H9 (cell line): ENCODE results near the gene USP12. TPM values are rescaled to one million over a fixed set of nuclear protein-coding genes. Genes with fewer than 3 reads are reported as not detected.

Experiments used
- DNase-seq: peaks from one replicate; pipeline ENCODE4 v3.0.0-alpha.2; 2017
- H2AFZ ChIP-seq: one replicate; pipeline ENCODE4 v1.6.1; 2013; ENCODE audit warnings: mild to moderate bottlenecking, low read length, control low read depth, moderate library complexity
- H2AK5ac ChIP-seq: 2 replicates; pipeline ENCODE4 v1.6.1; 2013; ENCODE audit warnings: low read length, control low read depth, mixed read lengths; ENCODE audit not compliant: insufficient read length
- H2BK120ac ChIP-seq: one replicate; pipeline ENCODE4 v1.6.1; 2013; ENCODE audit warnings: low read depth, mild to moderate bottlenecking, low read length, control low read depth, inconsistent platforms; ENCODE audit not compliant: poor library complexity, severe bottlenecking
- H2BK12ac ChIP-seq: 2 replicates; pipeline ENCODE4 v1.6.1; 2013; ENCODE audit warnings: low read length, control low read depth, mixed read lengths, low read depth; ENCODE audit not compliant: insufficient read length
- H2BK15ac ChIP-seq: 2 replicates; pipeline ENCODE4 v1.6.1; 2013; ENCODE audit warnings: low read depth, low read length, control low read depth
- H2BK20ac ChIP-seq: one replicate; pipeline ENCODE4 v1.6.1; 2013; ENCODE audit warnings: low read depth, mild to moderate bottlenecking, low read length, control low read depth, inconsistent platforms; ENCODE audit not compliant: poor library complexity, severe bottlenecking
- H2BK5ac ChIP-seq: 2 replicates; pipeline ENCODE4 v1.6.1; 2013; ENCODE audit warnings: low read length, control low read depth, mixed read lengths; ENCODE audit not compliant: insufficient read length
- H3K14ac ChIP-seq: 2 replicates; pipeline ENCODE4 v1.6.1; 2013; ENCODE audit warnings: low read length, control low read depth; ENCODE audit not compliant: insufficient read depth
- H3K18ac ChIP-seq: 2 replicates; pipeline ENCODE4 v1.6.1; 2013; ENCODE audit warnings: low read depth, mild to moderate bottlenecking, mixed read lengths, low read length, control low read depth; ENCODE audit not compliant: insufficient read length
- H3K23ac ChIP-seq: 2 replicates; pipeline ENCODE4 v1.6.1; 2013; ENCODE audit warnings: low read length, control low read depth, mixed read lengths, low read depth; ENCODE audit not compliant: insufficient read length
- H3K23me2 ChIP-seq: 2 replicates; pipeline ENCODE4 v1.6.1; 2013; ENCODE audit warnings: low read depth, mild to moderate bottlenecking, mixed read lengths, low read length, control low read depth; ENCODE audit not compliant: insufficient read length, poor library complexity, severe bottlenecking
- H3K27ac ChIP-seq: 2 replicates; pipeline ENCODE4 v1.5.1; 2013; ENCODE audit warnings: low read length, control low read depth, mixed read lengths, low read depth; ENCODE audit not compliant: insufficient read length
- H3K27me3 ChIP-seq: 2 replicates; pipeline ENCODE4 v1.6.1; 2013; ENCODE audit warnings: low read length, control low read depth, inconsistent platforms; ENCODE audit not compliant: insufficient read depth
- H3K4ac ChIP-seq: 2 replicates; pipeline ENCODE4 v1.6.1; 2013; ENCODE audit warnings: low read depth, mild to moderate bottlenecking, control low read depth, inconsistent platforms, low read length, moderate library complexity
- H3K4me1 ChIP-seq: 2 replicates; pipeline ENCODE4 v1.6.1; 2013; ENCODE audit warnings: low read length, control low read depth, inconsistent platforms; ENCODE audit not compliant: insufficient read depth
- H3K4me2 ChIP-seq: 2 replicates; pipeline ENCODE4 v1.6.1; 2013; ENCODE audit warnings: low read length, control low read depth, mixed read lengths; ENCODE audit not compliant: insufficient read length, insufficient read depth
- H3K56ac ChIP-seq: 2 replicates; pipeline ENCODE4 v1.6.1; 2013; ENCODE audit warnings: low read depth, mild to moderate bottlenecking, mixed read lengths, low read length, control low read depth; ENCODE audit not compliant: insufficient read length
- H3K79me1 ChIP-seq: 2 replicates; pipeline ENCODE4 v1.6.1; 2013; ENCODE audit warnings: low read depth, mild to moderate bottlenecking, moderate library complexity, low read length, control low read depth, inconsistent platforms; ENCODE audit not compliant: insufficient read depth, poor library complexity, severe bottlenecking
- H3K79me2 ChIP-seq: 2 replicates; pipeline ENCODE4 v1.6.1; 2013; ENCODE audit warnings: low read length, control low read depth, inconsistent platforms; ENCODE audit not compliant: insufficient read depth
- H3K9ac ChIP-seq: 2 replicates; pipeline ENCODE4 v1.6.1; 2013; ENCODE audit warnings: low read length, control low read depth, mixed read lengths; ENCODE audit not compliant: insufficient read length; ENCODE audit errors: extremely low read depth
- H3K9me3 ChIP-seq: one replicate; pipeline ENCODE4 v1.6.1; 2013; ENCODE audit warnings: low read depth, low read length, inconsistent platforms; ENCODE audit not compliant: control insufficient read depth
- H3T11ph ChIP-seq: one replicate; pipeline ENCODE4 v1.6.1; 2013; ENCODE audit warnings: mild to moderate bottlenecking, low read length, control low read depth, inconsistent platforms
- H4K20me1 ChIP-seq: one replicate; pipeline ENCODE4 v1.6.1; 2013; ENCODE audit not compliant: control insufficient read depth, insufficient read length, insufficient read depth
- H4K5ac ChIP-seq: 2 replicates; pipeline ENCODE4 v1.6.1; 2013; ENCODE audit warnings: low read depth, mild to moderate bottlenecking, mixed read lengths, low read length, control low read depth; ENCODE audit not compliant: insufficient read length
- H4K8ac ChIP-seq: replicated peaks from 2 replicates; pipeline ENCODE4 v1.6.1; 2013; ENCODE audit warnings: low read length, control low read depth, mixed read lengths, low read depth; ENCODE audit not compliant: insufficient read length
- H4K91ac ChIP-seq: 2 replicates; pipeline ENCODE4 v1.6.1; 2013; ENCODE audit warnings: low read depth, mild to moderate bottlenecking, moderate library complexity, mixed read lengths, low read length, control low read depth; ENCODE audit not compliant: insufficient read length
- H3K27ac Mint-ChIP-seq, 3 experiments: 2 replicates in 2 of 3; 3 replicates in 1 of 3; pipeline ENCODE4 v1.8.0; 2020 to 2021; ENCODE audit warnings: mixed read lengths in 3 of 3, mild to moderate bottlenecking in 1 of 3, moderate library complexity in 1 of 3
- H3K27me3 Mint-ChIP-seq: 2 replicates; pipeline ENCODE4 v1.8.0; 2021; ENCODE audit warnings: low read depth, mild to moderate bottlenecking, moderate library complexity, mixed read lengths
- H3K36me3 Mint-ChIP-seq, 3 experiments: 2 replicates in 2 of 3; 3 replicates in 1 of 3; pipeline ENCODE4 v1.8.0; 2020 to 2021; ENCODE audit warnings: low read depth in 3 of 3, mixed read lengths in 3 of 3; ENCODE audit not compliant: insufficient read depth in 1 of 3
- H3K4me1 Mint-ChIP-seq, 2 experiments: 2 replicates each; pipeline ENCODE4 v1.8.0; 2020; ENCODE audit warnings: mixed read lengths in 2 of 2
- H3K4me3 Mint-ChIP-seq, 2 experiments: 2 replicates in 1 of 2; 3 replicates in 1 of 2; pipeline ENCODE4 v1.8.0; 2020 to 2021; ENCODE audit warnings: mild to moderate bottlenecking in 2 of 2, mixed read lengths in 2 of 2, moderate library complexity in 1 of 2
- H3K9me3 Mint-ChIP-seq, 2 experiments: 2 replicates in 1 of 2; 3 replicates in 1 of 2; pipeline ENCODE4 v1.8.0; 2020; ENCODE audit warnings: mild to moderate bottlenecking in 2 of 2, mixed read lengths in 2 of 2, moderate library complexity in 1 of 2
- CTCF ChIP-seq: fragments of 200-600 bp; sonication (generic); conservative IDR thresholded peaks from 3 replicates; pipeline ENCODE4 v1.8.0; 2021; ENCODE audit warnings: antibody characterized with exemption, mild to moderate bottlenecking
- WGBS: extraction: QIAGEN DNeasy Blood & Tissue Kit; methylation state at CpG from one replicate; pipeline ENCODE4 v1.1.7; 2013; ENCODE audit warnings: missing lambda C conversion rate, low lambda C conversion rate, mixed read lengths; ENCODE audit not compliant: insufficient read length; ENCODE audit errors: extremely low coverage; 5-methylcytosine and 5-hydroxymethylcytosine counted together
- total RNA-seq: library from RNA; stranded (reverse); gene quantifications from 2 replicates; pipeline ENCODE4 v1.2.1, GENCODE V29; 2021

The USP12 gene
- total RNA-seq, 1 experiment from 2014 or later = 24.8 TPM

- peaks cover 2 to 3% of the 10 kb centered on the region in 2 experiments; a peak in 2 of 5 replicates for H3K9me3 Mint-ChIP-seq
- Histone ChIP-seq H2BK120ac (no peak overlapping the region), H3K14ac (no peak overlapping the region), H2AK5ac (no peak overlapping the region), H2BK12ac (no peak overlapping the region), H3K9ac (no peak overlapping the region), H3K56ac (no peak overlapping the region), H3K79me2 (no peaks in the 10 kb centered on the region), H3K79me1 (no peaks in the 10 kb centered on the region), H4K8ac (no peak overlapping the region), H3K23ac (no peak overlapping the region), H3K23me2 (no peaks in the 10 kb centered on the region), H3K9me3 (no peaks in the 10 kb centered on the region), H2AFZ (no peak overlapping the region), H4K5ac (no peak overlapping the region), H3K27me3 (no peaks in the 10 kb centered on the region), H2BK15ac (no peak overlapping the region), H3K27ac (no peak overlapping the region), H4K91ac (no peak overlapping the region), H4K20me1 (no peaks in the 10 kb centered on the region), H2BK20ac (no peak overlapping the region), H3K4me1 (no peaks in the 10 kb centered on the region; the same call in 1 of the 2 replicates), H3K4ac (no peak overlapping the region), H2BK5ac (no peak overlapping the region), H3K4me2 (no peak overlapping the region), H3T11ph (no peak overlapping the region), H3K18ac (no peak overlapping the region)
- no peak overlapping the region for H3K4me3 Mint-ChIP-seq
- DNase-seq = peak; percentile 10
- peaks cover 0 to 4% (median 0%) of the 10 kb centered on the region in 3 experiments; a peak in 3 of 7 replicates for H3K36me3 Mint-ChIP-seq
- H3K27ac Mint-ChIP-seq = peak overlapping the region in 1 of 3 experiments; percentile 53; a peak in 1 of 7 replicates
- WGBS = no CpG with 5 or more reads among the region's 9 CpGs
- peaks cover 18 to 20% of the 10 kb centered on the region in 2 experiments for H3K4me1 Mint-ChIP-seq
- TF ChIP-seq CTCF = no peak
- H3K27me3 Mint-ChIP-seq = peaks cover 3% of the 10 kb centered on the region; the same call in 1 of the 2 replicates
Observed at GRCh38 chr13:27022571-27023311, 148.9 kb downstream of the USP12 start.
